HepG2 (cell line): ENCODE results near the gene C10orf67. TPM values are rescaled to one million over a fixed set of nuclear protein-coding genes. Genes with fewer than 3 reads are reported as not detected.

ENCODE experiments used
- ARHGAP35 ChIP-seq: sonication (generic); formaldehyde crosslinking; IDR thresholded peaks from 2 replicates; pipeline ENCODE4 v1.9.0; 2022; ENCODE audit warnings: mild to moderate bottlenecking, inconsistent platforms, moderate library complexity, missing genetic modification reagents, borderline replicate concordance
- FOXA3 ChIP-seq: IDR thresholded peaks from 2 replicates; pipeline ENCODE4 v1.6.1; 2016; ENCODE audit warnings: missing genetic modification reagents, missing compliant biosample characterization
- IRF9 ChIP-seq: sonication (generic); formaldehyde crosslinking; IDR thresholded peaks from 2 replicates; pipeline ENCODE4 v1.8.0; 2022; ENCODE audit warnings: missing genetic modification reagents, mild to moderate bottlenecking, borderline replicate concordance
- MYNN ChIP-seq: sonication (generic); formaldehyde crosslinking; IDR thresholded peaks from 2 replicates; pipeline ENCODE4 v1.4.0; 2020; ENCODE audit warnings: mild to moderate bottlenecking, low read depth, missing genetic modification reagents
- NR0B2 ChIP-seq: sonication (generic); formaldehyde crosslinking; IDR thresholded peaks from 2 replicates; pipeline ENCODE4 v1.4.0; 2020; ENCODE audit warnings: mild to moderate bottlenecking, missing genetic modification reagents
- PAXIP1 ChIP-seq: sonication (generic); formaldehyde crosslinking; conservative IDR thresholded peaks from 2 replicates; pipeline ENCODE4 v1.4.0; 2020; ENCODE audit warnings: mild to moderate bottlenecking, missing genetic modification reagents, moderate library complexity
- PCBP2 ChIP-seq: fragments of 200-400 bp; formaldehyde crosslinking; optimal IDR thresholded peaks from 2 replicates; pipeline ENCODE3; 2018; ENCODE audit warnings: low read length, low read depth; ENCODE audit not compliant: poor library complexity, severe bottlenecking
- SRF ChIP-seq: IDR thresholded peaks from 2 replicates; pipeline ENCODE4 v1.6.1; 2011; ENCODE audit warnings: mild to moderate bottlenecking, low read depth, low read length, moderate library complexity
- ZNF382 ChIP-seq: sonication (generic); formaldehyde crosslinking; IDR thresholded peaks from 2 replicates; pipeline ENCODE4 v1.5.0; 2020; ENCODE audit warnings: missing genetic modification reagents, mild to moderate bottlenecking, borderline replicate concordance
- ZNF431 ChIP-seq: sonication (generic); formaldehyde crosslinking; IDR thresholded peaks from 2 replicates; pipeline ENCODE4 v1.9.0; 2022; ENCODE audit warnings: missing genetic modification reagents, low read depth, mild to moderate bottlenecking, borderline replicate concordance
- ZNF598 ChIP-seq: sonication (generic); formaldehyde crosslinking; IDR thresholded peaks from 2 replicates; pipeline ENCODE4 v1.5.1; 2020; ENCODE audit warnings: mild to moderate bottlenecking, missing genetic modification reagents, borderline replicate concordance
- ZNF609 ChIP-seq: sonication (generic); formaldehyde crosslinking; IDR thresholded peaks from 2 replicates; pipeline ENCODE4 v1.4.0; 2020; ENCODE audit warnings: mild to moderate bottlenecking, missing genetic modification reagents, borderline replicate concordance
- ZNF710 ChIP-seq: sonication (generic); formaldehyde crosslinking; IDR thresholded peaks from 2 replicates; pipeline ENCODE4 v1.5.0; 2020; ENCODE audit warnings: mild to moderate bottlenecking, missing genetic modification reagents, borderline replicate concordance
- polyA plus RNA-seq, 8 experiments: library from polyadenylated mRNA; depleted of rRNA in 3 of 8; stranded (reverse) in 7 of 8; unstranded in 1 of 8; fragments of >200 nt; fragmentation: Illumina TruSeq in 4 of 8; extraction: Trizol in 4 of 8; gene quantifications; 2 replicates each; pipeline versions ENCODE4 v1.2.1 to v1.2.3, GENCODE V29; 2011 to 2016; ENCODE audit warnings: low read depth in 4 of 8, missing spikeins in 1 of 8, mixed read lengths in 1 of 8; ENCODE audit not compliant: insufficient read depth in 1 of 8
- total RNA-seq, 5 experiments: library from RNA; depleted of rRNA; stranded (reverse); fragments of >200 nt; fragmentation: Illumina TruSeq; extraction: Trizol; gene quantifications; 2 replicates each; pipeline ENCODE4 v1.2.3, GENCODE V29; 2016; ENCODE audit warnings: low read depth in 1 of 5

Gene C10orf67
- total and polyA plus RNA-seq, 2 of the 13 experiments (the other 11 are each of a cell fraction or from before 2014, with no cell fraction given): not detected

- peak; percentile 69; the same call in 1 of the 2 replicates for TF ChIP-seq ZNF609 (CRISPR knock-in tag)
- TF ChIP-seq PAXIP1 (CRISPR knock-in tag): peak; percentile 54
- TF ChIP-seq FOXA3 (CRISPR knock-in tag): peak; percentile 75
- TF ChIP-seq ZNF431 (CRISPR knock-in tag): no peak
- TF ChIP-seq ZNF710 (CRISPR knock-in tag): peak; percentile 70; the same call in 1 of the 2 replicates
- no peak for TF ChIP-seq MYNN
- TF ChIP-seq NR0B2 (CRISPR knock-in tag): no peak
- TF ChIP-seq IRF9: no peak
- no peak for TF ChIP-seq ARHGAP35 (CRISPR knock-in tag)
- TF ChIP-seq ZNF382 (CRISPR knock-in tag): no peak
- TF ChIP-seq SRF: no peak
- no peak for TF ChIP-seq PCBP2
- TF ChIP-seq ZNF598 (CRISPR knock-in tag): no peak
Measured at GRCh38 chr10:23238015-23238414, 106.6 kb downstream of the C10orf67 start (continued).
